NCI-H82 treated with DMSO at 0.1 percent for 48 hours (cell line): ENCODE measurements around the gene PPFIA3.
"Not testable (repeated sequence)": the region's sequence is repeated elsewhere in the genome, so short reads cannot be mapped to it uniquely, and the experiment has no call there.

ENCODE experiments used
- DNase-seq: peaks from one replicate; lab custom pipeline; 2025; ENCODE audit not compliant: unreplicated experiment; lab: John Stamatoyannopoulos, UW

The PPFIA3 gene

GRCh38 chr19:49123285-49123684 is 3.9 kb downstream of the PPFIA3 start:
- not testable (repeated sequence) for DNase-seq

- DNase-seq, result no peak
These were observed 5.8 kb downstream of the PPFIA3 start for GRCh38 chr19:49125025-49125731.

- DNase-seq, result no peak
These were observed 7.2 kb downstream of the PPFIA3 start for GRCh38 chr19:49126575-49126974.

- not testable (repeated sequence) for DNase-seq
These were observed 7.9 kb downstream of the PPFIA3 start for GRCh38 chr19:49127225-49127624.

- DNase-seq, result peak; percentile 90
These were observed 8.6 kb downstream of the PPFIA3 start for GRCh38 chr19:49127674-49128544.

GRCh38 chr19:49128545-49129237 is 9.3 kb downstream of the PPFIA3 start:
- DNase-seq, result no peak

- no peak for DNase-seq
These were observed 9.9 kb downstream of the PPFIA3 start for GRCh38 chr19:49129238-49129583.

- no peak for DNase-seq
These were observed 11.0 kb downstream of the PPFIA3 start for GRCh38 chr19:49130325-49130724.

GRCh38 chr19:49132974-49133609 is 13.7 kb downstream of the PPFIA3 start:
- DNase-seq, result no peak

- no peak for DNase-seq
These were observed 14.5 kb downstream of the PPFIA3 start for GRCh38 chr19:49133621-49134454.

GRCh38 chr19:49135686-49136085 is 16.3 kb downstream of the PPFIA3 start:
- no peak for DNase-seq

GRCh38 chr19:49136771-49137171 is 17.4 kb downstream of the PPFIA3 start:
- DNase-seq, result no peak

GRCh38 chr19:49140951-49141350 is 21.6 kb downstream of the PPFIA3 start:
- no peak for DNase-seq

- DNase-seq, result no peak
These were observed 22.0 kb downstream of the PPFIA3 start for GRCh38 chr19:49141352-49141751.

GRCh38 chr19:49142866-49143335 is 23.6 kb downstream of the PPFIA3 start:
- peak; percentile 95 for DNase-seq

- DNase-seq, result peak; percentile 72
These were observed 26.4 kb downstream of the PPFIA3 start for GRCh38 chr19:49145573-49146407.

- not testable (repeated sequence) for DNase-seq
These were observed 27.0 kb downstream of the PPFIA3 start for GRCh38 chr19:49146408-49146770.

GRCh38 chr19:49148044-49148682 is 28.8 kb downstream of the PPFIA3 start:
- DNase-seq, result no peak
